Urinary bladder (tissue), 4 donors: Measurements from ENCODE around the gene ZBTB39. TPM values are rescaled to one million over a fixed set of nuclear protein-coding genes. Genes with fewer than 3 reads are reported as not detected.

Experiments used
- DNase-seq: peaks from one replicate; pipeline ENCODE4 v3.0.0-alpha.2; 2015; ENCODE audit errors: extremely low spot score
- H3K27ac ChIP-seq: one replicate; pipeline ENCODE4 v1.5.1; 2013; ENCODE audit warnings: low read depth, mild to moderate bottlenecking, moderate library complexity
- H3K36me3 ChIP-seq: one replicate; pipeline ENCODE4 v1.6.1; 2013; ENCODE audit warnings: mild to moderate bottlenecking, moderate library complexity; ENCODE audit not compliant: insufficient read depth
- H3K4me1 ChIP-seq: one replicate; pipeline ENCODE4 v1.6.1; 2013; ENCODE audit warnings: mild to moderate bottlenecking, moderate library complexity; ENCODE audit not compliant: insufficient read depth
- H3K4me3 ChIP-seq: one replicate; pipeline ENCODE4 v1.5.1; 2013; ENCODE audit warnings: low read depth, low read length
- WGBS: extraction: QIAGEN DNeasy Blood & Tissue Kit; methylation state at CpG from one replicate; pipeline ENCODE4 v1.1.7; 2013; 5-methylcytosine and 5-hydroxymethylcytosine counted together
- polyA plus RNA-seq: library from polyadenylated mRNA; stranded (reverse); fragments of 200-250 nt; gene quantifications from one replicate; pipeline ENCODE4 v1.2.3, GENCODE V29; 2013
- total RNA-seq: library from RNA; depleted of rRNA; stranded (reverse); fragments of >200 nt; gene quantifications from one replicate; pipeline ENCODE4 v1.2.3, GENCODE V29; 2014
- donor health status: healthy with polysubstance abuse.
- donor health status: healthy.

The ZBTB39 gene
- total and polyA plus RNA-seq, 2 donors: 4.1 to 6.8 TPM

- WGBS: 32% methylated on average over 13 of the region's 13 CpGs
- H3K36me3 ChIP-seq: peaks cover 2% of the 10 kb centered on the region
- DNase-seq: no peak
- no peak overlapping the region for H3K4me3 ChIP-seq
- no peak overlapping the region for H3K27ac ChIP-seq
- H3K4me1 ChIP-seq: no peaks in the 10 kb centered on the region
Observed at GRCh38 chr12:57001448-57001906, 4.9 kb downstream of the ZBTB39 start.

GRCh38 chr12:57000393-57000792 lies 6.0 kb downstream of the ZBTB39 start:
- Histone ChIP-seq H3K4me1 (no peaks in the 10 kb centered on the region), H3K4me3 (no peak overlapping the region), H3K36me3 (peaks cover 2% of the 10 kb centered on the region), H3K27ac (no peak overlapping the region)
- DNase-seq: no peak
- 67% methylated on average over 1 of the region's 1 CpG for WGBS

- 83% methylated on average over 4 of the region's 4 CpGs for WGBS
- peaks cover 2% of the 10 kb centered on the region for H3K36me3 ChIP-seq
- no peaks in the 10 kb centered on the region for H3K4me1 ChIP-seq
Observed at GRCh38 chr12:56999456-56999855, 6.9 kb downstream of the ZBTB39 start.

GRCh38 chr12:56998981-56999380 lies 7.4 kb downstream of the ZBTB39 start:
- no peak for DNase-seq
- Histone ChIP-seq H3K27ac (no peak overlapping the region), H3K36me3 (peaks cover 2% of the 10 kb centered on the region), H3K4me3 (no peak overlapping the region), H3K4me1 (no peaks in the 10 kb centered on the region)
- WGBS: 73% methylated on average over 4 of the region's 4 CpGs

More at GRCh38 chr12:56999456-56999855, 6.9 kb downstream of the ZBTB39 start:
- H3K4me3 ChIP-seq: no peak overlapping the region
- no peak for DNase-seq
- no peak overlapping the region for H3K27ac ChIP-seq

- Histone ChIP-seq H3K27ac (no peak overlapping the region), H3K4me3 (no peak overlapping the region), H3K36me3 (peaks cover 2% of the 10 kb centered on the region), H3K4me1 (no peaks in the 10 kb centered on the region)
- WGBS: 86% methylated on average over 6 of the region's 6 CpGs
- no peak for DNase-seq
Observed at GRCh38 chr12:56998316-56998715, 8.0 kb downstream of the ZBTB39 start.

GRCh38 chr12:56996793-56997545 lies 9.4 kb downstream of the ZBTB39 start:
- no peaks in the 10 kb centered on the region for H3K36me3 ChIP-seq
- no peaks in the 10 kb centered on the region for H3K4me1 ChIP-seq
- no peak overlapping the region for H3K4me3 ChIP-seq
- H3K27ac ChIP-seq: no peak overlapping the region
- WGBS: 72% methylated on average over 12 of the region's 12 CpGs
- DNase-seq: no peak

- WGBS: 91% methylated on average over 11 of the region's 11 CpGs
- Histone ChIP-seq H3K4me1 (no peaks in the 10 kb centered on the region), H3K36me3 (no peaks in the 10 kb centered on the region), H3K4me3 (no peak overlapping the region), H3K27ac (no peak overlapping the region)
- DNase-seq: no peak
Observed at GRCh38 chr12:56995930-56996496, 10.3 kb downstream of the ZBTB39 start.

GRCh38 chr12:56995201-56995929 lies 11.0 kb downstream of the ZBTB39 start:
- WGBS: 92% methylated on average over 26 of the region's 26 CpGs
- H3K36me3 ChIP-seq: no peaks in the 10 kb centered on the region
- no peak for DNase-seq
- H3K27ac ChIP-seq: no peak overlapping the region
- H3K4me1 ChIP-seq: no peaks in the 10 kb centered on the region
- no peak overlapping the region for H3K4me3 ChIP-seq

GRCh38 chr12:56994231-56994746 lies 12.1 kb downstream of the ZBTB39 start:
- no peaks in the 10 kb centered on the region for H3K36me3 ChIP-seq
- 61% methylated on average over 10 of the region's 10 CpGs for WGBS
- DNase-seq: no peak
- H3K4me3 ChIP-seq: no peak overlapping the region
- H3K27ac ChIP-seq: no peak overlapping the region
- H3K4me1 ChIP-seq: no peaks in the 10 kb centered on the region

- WGBS: 69% methylated on average over 10 of the region's 10 CpGs
- H3K4me3 ChIP-seq: no peak overlapping the region
- H3K36me3 ChIP-seq: no peaks in the 10 kb centered on the region
- no peak overlapping the region for H3K27ac ChIP-seq
- no peak for DNase-seq
- H3K4me1 ChIP-seq: no peaks in the 10 kb centered on the region
Observed at GRCh38 chr12:56993346-56993745, 13.0 kb downstream of the ZBTB39 start.

- no peak for DNase-seq
Observed at GRCh38 chr12:56991319-56992246, 14.8 kb downstream of the ZBTB39 start.

GRCh38 chr12:56990648-56991318 lies 15.6 kb downstream of the ZBTB39 start:
- no peak for DNase-seq
- H3K4me3 ChIP-seq: no peak overlapping the region
- no peaks in the 10 kb centered on the region for H3K36me3 ChIP-seq
- 56% methylated on average over 7 of the region's 7 CpGs for WGBS
- no peaks in the 10 kb centered on the region for H3K4me1 ChIP-seq
- no peak overlapping the region for H3K27ac ChIP-seq

More at GRCh38 chr12:56991319-56992246, 14.8 kb downstream of the ZBTB39 start:
- 71% methylated on average over 8 of the region's 8 CpGs for WGBS
- Histone ChIP-seq H3K4me1 (no peaks in the 10 kb centered on the region), H3K36me3 (no peaks in the 10 kb centered on the region), H3K4me3 (no peak overlapping the region), H3K27ac (no peak overlapping the region)
